Esophagus squamous epithelium (tissue), 4 donors: ENCODE data around the gene IGFL2.

Source experiments
- POLR2A ChIP-seq, 4 donors: fragments of 450-650 bp; IDR thresholded peaks; one replicate each; pipeline ENCODE4 v1.6.1; 2017; ENCODE audit warnings: antibody characterized with exemption in 4 of 4, mild to moderate bottlenecking in 4 of 4, moderate library complexity in 3 of 4
- TF ChIP-seq, protein P1 (sequence below), 6 experiments: fragments of 450-650 bp in 4 of 6; fragments of 200-600 bp in 2 of 6; sonication (generic) in 2 of 6; IDR thresholded peaks; one replicate each; pipeline ENCODE4 v1.5.1; 2016 to 2019; ENCODE audit warnings: antibody characterized with exemption in 6 of 6, mild to moderate bottlenecking in 4 of 6, moderate library complexity in 4 of 6

GRCh38 chr19:46141421-46141820 lies 6.6 kb upstream of the IGFL2 start:
- TF ChIP-seq, protein P1, sequence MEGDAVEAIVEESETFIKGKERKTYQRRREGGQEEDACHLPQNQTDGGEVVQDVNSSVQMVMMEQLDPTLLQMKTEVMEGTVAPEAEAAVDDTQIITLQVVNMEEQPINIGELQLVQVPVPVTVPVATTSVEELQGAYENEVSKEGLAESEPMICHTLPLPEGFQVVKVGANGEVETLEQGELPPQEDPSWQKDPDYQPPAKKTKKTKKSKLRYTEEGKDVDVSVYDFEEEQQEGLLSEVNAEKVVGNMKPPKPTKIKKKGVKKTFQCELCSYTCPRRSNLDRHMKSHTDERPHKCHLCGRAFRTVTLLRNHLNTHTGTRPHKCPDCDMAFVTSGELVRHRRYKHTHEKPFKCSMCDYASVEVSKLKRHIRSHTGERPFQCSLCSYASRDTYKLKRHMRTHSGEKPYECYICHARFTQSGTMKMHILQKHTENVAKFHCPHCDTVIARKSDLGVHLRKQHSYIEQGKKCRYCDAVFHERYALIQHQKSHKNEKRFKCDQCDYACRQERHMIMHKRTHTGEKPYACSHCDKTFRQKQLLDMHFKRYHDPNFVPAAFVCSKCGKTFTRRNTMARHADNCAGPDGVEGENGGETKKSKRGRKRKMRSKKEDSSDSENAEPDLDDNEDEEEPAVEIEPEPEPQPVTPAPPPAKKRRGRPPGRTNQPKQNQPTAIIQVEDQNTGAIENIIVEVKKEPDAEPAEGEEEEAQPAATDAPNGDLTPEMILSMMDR (IDR thresholded peaks at IDR 0.05) = no peak
- TF ChIP-seq POLR2A (IDR thresholded peaks at IDR 0.05) = no peak
